Omental fat pad (tissue), 4 donors: Measurements from ENCODE around the gene AP2A2. TPM values are rescaled to one million over a fixed set of nuclear protein-coding genes. Genes with fewer than 3 reads are reported as not detected.

Experiments
- ATAC-seq: fragments of 150-250 bp; one replicate; pipeline ENCODE4 v1.9.1; 2016; ENCODE audit warnings: mild to moderate bottlenecking, moderate library complexity; ENCODE audit not compliant: low FRiP score
- DNase-seq: peaks from one replicate; pipeline ENCODE4 v3.0.0-alpha.2; 2019; ENCODE audit warnings: low spot score
- total RNA-seq, 4 donors: library from RNA; depleted of rRNA; stranded (reverse); fragments of >200 nt; gene quantifications; one replicate each; pipeline ENCODE4 v1.1.0, GENCODE V29; 2016
- TF ChIP-seq, protein P1 (sequence below), 3 donors: fragments of 450-650 bp; IDR thresholded peaks; one replicate each; pipeline ENCODE4 v1.5.1; 2016 to 2017; ENCODE audit warnings: antibody characterized with exemption in 3 of 3, mild to moderate bottlenecking in 3 of 3, moderate library complexity in 2 of 3

The AP2A2 gene
- total RNA-seq, 4 donors from 2014 or later, result 68.4 to 126 (median 99.2) TPM

DNA sequence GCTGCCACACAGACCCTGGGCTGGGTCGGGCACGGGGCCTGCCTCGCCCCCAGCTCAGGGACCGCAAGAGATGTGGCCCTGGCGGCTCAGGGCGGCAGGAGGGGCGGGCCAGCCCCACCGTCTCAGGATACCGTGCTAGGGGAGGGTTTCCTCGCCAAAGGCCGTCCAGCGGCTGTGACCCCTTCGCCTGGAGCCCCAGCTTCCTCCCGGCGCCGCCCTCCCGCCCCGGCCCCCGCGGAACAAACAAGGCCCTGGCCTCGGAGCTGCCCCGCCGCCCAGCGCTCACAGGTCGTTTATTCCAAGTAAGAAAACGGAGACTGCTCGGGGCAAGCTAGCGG, 543 bp upstream of the AP2A2 start:
- ATAC-seq (no peak), DNase-seq (no peak)
- TF ChIP-seq, protein P1, sequence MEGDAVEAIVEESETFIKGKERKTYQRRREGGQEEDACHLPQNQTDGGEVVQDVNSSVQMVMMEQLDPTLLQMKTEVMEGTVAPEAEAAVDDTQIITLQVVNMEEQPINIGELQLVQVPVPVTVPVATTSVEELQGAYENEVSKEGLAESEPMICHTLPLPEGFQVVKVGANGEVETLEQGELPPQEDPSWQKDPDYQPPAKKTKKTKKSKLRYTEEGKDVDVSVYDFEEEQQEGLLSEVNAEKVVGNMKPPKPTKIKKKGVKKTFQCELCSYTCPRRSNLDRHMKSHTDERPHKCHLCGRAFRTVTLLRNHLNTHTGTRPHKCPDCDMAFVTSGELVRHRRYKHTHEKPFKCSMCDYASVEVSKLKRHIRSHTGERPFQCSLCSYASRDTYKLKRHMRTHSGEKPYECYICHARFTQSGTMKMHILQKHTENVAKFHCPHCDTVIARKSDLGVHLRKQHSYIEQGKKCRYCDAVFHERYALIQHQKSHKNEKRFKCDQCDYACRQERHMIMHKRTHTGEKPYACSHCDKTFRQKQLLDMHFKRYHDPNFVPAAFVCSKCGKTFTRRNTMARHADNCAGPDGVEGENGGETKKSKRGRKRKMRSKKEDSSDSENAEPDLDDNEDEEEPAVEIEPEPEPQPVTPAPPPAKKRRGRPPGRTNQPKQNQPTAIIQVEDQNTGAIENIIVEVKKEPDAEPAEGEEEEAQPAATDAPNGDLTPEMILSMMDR (IDR thresholded peaks at IDR 0.05), result no peak

DNA sequence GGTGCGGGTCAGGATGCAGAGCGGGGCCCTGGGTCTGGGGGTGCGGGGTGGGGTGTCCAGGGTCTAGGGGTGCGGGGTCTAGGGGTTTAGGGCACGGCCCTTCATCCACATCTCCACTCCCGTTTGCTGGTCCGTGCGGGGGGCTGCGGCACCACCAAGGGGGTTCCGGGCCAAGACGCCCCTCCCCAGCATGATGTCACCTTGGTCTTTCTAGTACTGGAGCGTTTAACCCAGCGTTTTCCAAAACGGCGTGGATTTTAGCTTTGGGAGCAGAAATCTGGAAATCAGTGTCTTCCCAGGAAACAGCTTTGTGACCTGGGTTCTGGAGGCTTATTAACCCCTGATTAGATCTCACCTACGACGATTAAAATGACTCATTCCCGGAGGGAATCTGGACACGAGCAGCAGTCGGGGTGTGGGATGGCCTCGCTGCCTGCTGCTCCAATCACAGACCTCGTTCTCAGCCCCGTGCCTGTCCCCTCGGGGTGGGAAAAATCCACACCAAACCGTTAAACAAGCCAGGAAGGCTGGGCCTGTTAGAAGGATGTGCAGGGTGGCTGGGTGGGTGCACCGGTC, 759 bp downstream of the AP2A2 start:
- DNase-seq, result no peak
- TF ChIP-seq, protein P1 (IDR thresholded peaks at IDR 0.05), result no peak
- peak; percentile 58 for ATAC-seq

DNA sequence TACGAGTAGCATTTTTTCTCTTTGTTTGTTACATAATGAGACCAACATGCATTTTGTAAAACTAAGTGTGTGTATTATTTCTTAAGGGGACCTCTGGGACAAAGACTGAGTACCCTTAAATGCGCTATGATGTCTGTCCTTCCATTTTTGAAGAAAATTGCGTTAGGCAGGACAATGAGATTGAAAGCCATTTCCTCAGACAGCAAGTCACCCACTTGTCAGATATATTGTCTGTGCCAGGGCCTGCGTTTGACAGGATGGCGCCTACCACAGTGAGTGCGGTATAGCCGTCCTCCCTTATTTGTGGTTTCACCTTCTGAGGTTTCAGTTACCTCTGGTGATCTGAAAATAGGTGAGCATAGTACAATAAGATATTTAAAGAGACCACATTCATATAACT, 2.2 kb downstream of the AP2A2 start:
- TF ChIP-seq, protein P1 (IDR thresholded peaks at IDR 0.05), result no peak
- DNase-seq, result no peak
- no peak for ATAC-seq

DNA sequence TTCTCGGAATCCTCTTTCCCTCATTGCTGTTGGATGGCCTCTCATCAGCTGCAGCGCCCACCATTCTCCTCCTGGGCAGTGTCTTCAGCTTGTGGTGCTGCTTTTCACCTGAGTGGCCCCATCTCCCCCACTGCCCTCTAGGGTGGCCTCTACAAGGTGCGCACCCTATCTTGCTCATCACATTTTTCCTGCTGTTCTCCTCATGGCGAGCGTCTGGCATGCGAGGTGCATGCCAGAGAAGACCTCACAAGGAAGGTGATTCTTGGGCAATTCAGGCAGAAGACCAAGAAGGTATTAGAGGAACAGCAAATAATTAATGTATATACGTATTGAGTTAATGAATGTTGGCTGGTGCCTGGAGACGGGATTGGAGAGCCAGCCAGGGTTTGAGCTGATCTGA, 3.1 kb downstream of the AP2A2 start:
- TF ChIP-seq, protein P1 (IDR thresholded peaks at IDR 0.05), result no peak
- no peak for ATAC-seq
- DNase-seq, result no peak

DNA sequence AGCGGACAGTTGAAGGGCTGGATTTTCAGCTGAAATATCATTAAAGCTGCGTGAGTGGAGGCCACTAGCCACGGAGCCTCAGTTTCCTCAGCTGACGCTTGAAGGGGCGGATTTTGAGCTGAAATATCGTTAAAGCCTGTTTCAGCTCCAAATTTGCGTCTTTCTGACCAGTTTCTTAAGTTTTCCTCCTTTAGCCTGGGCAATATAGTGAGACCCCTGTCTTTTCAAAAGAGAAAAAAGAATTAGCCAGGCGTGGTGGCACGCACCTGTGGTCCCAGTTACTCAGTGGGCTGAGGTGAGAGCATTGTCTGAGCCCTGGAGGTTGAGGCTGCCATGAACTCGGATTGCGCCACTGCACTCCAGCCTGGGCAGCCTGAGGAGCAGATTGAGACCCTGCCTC, 3.7 kb downstream of the AP2A2 start:
- ATAC-seq (no peak), DNase-seq (no peak)
- TF ChIP-seq, protein P1 (IDR thresholded peaks at IDR 0.05), result no peak

DNA sequence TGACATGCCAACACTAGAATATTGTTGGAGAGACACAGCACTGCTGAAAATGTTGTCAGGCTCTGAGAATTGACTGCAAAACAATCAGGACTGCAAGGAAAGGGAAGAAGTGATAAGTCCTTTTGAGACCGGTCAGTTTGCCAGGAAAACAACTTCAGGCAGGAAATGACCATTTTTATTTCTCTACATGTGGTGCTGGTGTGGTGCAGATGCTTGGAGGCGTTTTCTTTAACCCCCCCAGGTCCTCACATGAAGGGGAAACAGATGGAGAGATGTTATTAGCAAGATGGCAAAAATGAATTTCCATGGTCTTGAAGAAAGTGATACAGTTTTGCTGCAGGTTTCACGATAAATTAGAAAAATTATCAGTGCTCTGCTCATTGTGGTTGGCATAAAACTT, 5.7 kb downstream of the AP2A2 start:
- ATAC-seq, result no peak
- TF ChIP-seq, protein P1 (IDR thresholded peaks at IDR 0.05), result no peak
- no peak for DNase-seq

DNA sequence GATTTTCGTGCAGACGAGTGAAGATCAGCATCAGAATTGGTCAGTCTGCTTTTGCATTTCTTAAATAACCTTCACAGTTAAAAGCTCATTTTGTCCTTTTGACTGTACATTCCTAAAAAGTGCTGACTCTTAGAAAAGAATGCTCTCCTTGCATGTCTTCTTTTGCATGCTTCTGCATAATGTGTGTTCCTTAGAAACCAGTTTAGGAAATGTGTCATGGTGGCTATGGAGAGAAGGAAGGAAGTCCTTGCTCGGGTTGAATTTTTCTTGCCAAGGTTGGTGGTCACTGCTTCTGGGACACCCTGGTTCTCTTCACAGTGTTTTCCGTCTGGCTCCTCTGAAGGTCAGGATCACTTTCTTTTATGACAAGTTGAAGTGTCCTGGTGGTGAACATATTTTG, 6.8 kb downstream of the AP2A2 start:
- TF ChIP-seq, protein P1 (IDR thresholded peaks at IDR 0.05), result no peak
- ATAC-seq, result no peak
- no peak for DNase-seq
